GM06990 (cell line): ENCODE measurements around the gene CA9.

Experiments
- DNase-seq: peaks from one replicate; pipeline ENCODE4 v3.0.0-alpha.2; 2011; ENCODE audit not compliant: insufficient read length; ENCODE audit errors: extremely low read depth
- H3K27me3 ChIP-seq: replicated peaks from 2 replicates; pipeline ENCODE4 v1.6.0; 2011; ENCODE audit warnings: low read length; ENCODE audit not compliant: control insufficient read depth, insufficient read depth
- H3K36me3 ChIP-seq: 2 replicates; pipeline ENCODE4 v1.5.1; 2011; ENCODE audit warnings: low read length; ENCODE audit not compliant: control insufficient read depth, insufficient read depth
- H3K4me3 ChIP-seq: replicated peaks from 2 replicates; pipeline ENCODE4 v1.5.1; 2011; ENCODE audit warnings: low read depth, mild to moderate bottlenecking, control low read depth, low read length
- CTCF ChIP-seq: IDR thresholded peaks from 2 replicates; pipeline ENCODE4 v1.5.1; 2011; ENCODE audit warnings: low read length, control low read depth, mild to moderate bottlenecking, inconsistent platforms; ENCODE audit not compliant: insufficient read depth, poor library complexity, severe bottlenecking

The CA9 gene

GRCh38 chr9:35690614-35691333 is 17.0 kb downstream of the CA9 start:
- Histone ChIP-seq H3K27me3 (no peaks in the 10 kb centered on the region), H3K36me3 (no peaks in the 10 kb centered on the region), H3K4me3 (peak overlapping the region; percentile 71)
- TF ChIP-seq CTCF = no peak
- DNase-seq = no peak

- no peak for DNase-seq
- peaks cover 3% of the 10 kb centered on the region for H3K36me3 ChIP-seq
- no peak for TF ChIP-seq CTCF
- peak overlapping the region; percentile 71 for H3K4me3 ChIP-seq
- H3K27me3 ChIP-seq = no peaks in the 10 kb centered on the region
Observed at GRCh38 chr9:35691334-35691650, 17.6 kb downstream of the CA9 start.

- Histone ChIP-seq H3K4me3 (no peak overlapping the region), H3K27me3 (no peaks in the 10 kb centered on the region), H3K36me3 (peaks cover 6% of the 10 kb centered on the region)
- no peak for TF ChIP-seq CTCF
- DNase-seq = no peak
Observed at GRCh38 chr9:35691757-35692301, 18.1 kb downstream of the CA9 start.

GRCh38 chr9:35695943-35696401 is 22.2 kb downstream of the CA9 start:
- no peak for DNase-seq
- no peak for TF ChIP-seq CTCF
- Histone ChIP-seq H3K36me3 (peaks cover 33% of the 10 kb centered on the region), H3K4me3 (no peak overlapping the region), H3K27me3 (no peaks in the 10 kb centered on the region)

GRCh38 chr9:35696520-35697215 is 22.9 kb downstream of the CA9 start:
- Histone ChIP-seq H3K4me3 (no peak overlapping the region), H3K36me3 (peaks cover 36% of the 10 kb centered on the region), H3K27me3 (no peaks in the 10 kb centered on the region)
- peak; percentile 94 for TF ChIP-seq CTCF
- DNase-seq = no peak
